HTERT RPE-1 (cell line): ENCODE data around the gene SEMA4D.
"Not testable (repeated sequence)": the region's sequence is repeated elsewhere in the genome, so short reads cannot be mapped to it uniquely, and the experiment has no call there.

Source experiments
- in situ Hi-C: fragments of 300-500 bp; cut with MboI; formaldehyde crosslinking; loops from 4 replicates; pipeline ENCODE4 v1.14.3; 2020; ENCODE audit warnings: low sequenced_read_pairs

SEMA4D gene

GRCh38 chr9:89359751-89360261, 138.1 kb downstream of the SEMA4D start:
- in situ Hi-C loops = no loop called here

GRCh38 chr9:89358985-89359384, 138.9 kb downstream of the SEMA4D start:
- in situ Hi-C loops = no loop called here

- in situ Hi-C loops = no loop called here
These were observed 139.5 kb downstream of the SEMA4D start for GRCh38 chr9:89358376-89358916.

- in situ Hi-C loops = no loop called here
These were observed 140.3 kb downstream of the SEMA4D start for GRCh38 chr9:89357331-89358197.

GRCh38 chr9:89356782-89357181, 141.1 kb downstream of the SEMA4D start:
- in situ Hi-C loops = no loop called here

- in situ Hi-C loops = no loop called here
These were observed 143.4 kb downstream of the SEMA4D start for GRCh38 chr9:89354471-89354870.

GRCh38 chr9:89353989-89354388, 143.9 kb downstream of the SEMA4D start:
- in situ Hi-C loops = no loop called here

GRCh38 chr9:89352874-89353649, 144.9 kb downstream of the SEMA4D start:
- in situ Hi-C loops = no loop called here

GRCh38 chr9:89352451-89352850, 145.5 kb downstream of the SEMA4D start:
- in situ Hi-C loops = no loop called here

GRCh38 chr9:89351584-89352300, 146.2 kb downstream of the SEMA4D start:
- in situ Hi-C loops = no loop called here

- in situ Hi-C loops = no loop called here
These were observed 146.8 kb downstream of the SEMA4D start for GRCh38 chr9:89350988-89351557.

GRCh38 chr9:89349607-89350006, 148.3 kb downstream of the SEMA4D start:
- in situ Hi-C loops = no loop called here

GRCh38 chr9:89347651-89348050, 150.3 kb downstream of the SEMA4D start:
- in situ Hi-C loops = no loop called here

GRCh38 chr9:89346696-89347095, 151.2 kb downstream of the SEMA4D start:
- in situ Hi-C loops = no loop called here

- in situ Hi-C loops = no loop called here
These were observed 152.4 kb downstream of the SEMA4D start for GRCh38 chr9:89345476-89345875.

- in situ Hi-C loops = not testable (repeated sequence)
These were observed 154.1 kb downstream of the SEMA4D start for GRCh38 chr9:89343812-89344211.

GRCh38 chr9:89342948-89343347, 155.0 kb downstream of the SEMA4D start:
- in situ Hi-C loops = no loop called here

GRCh38 chr9:89342213-89342612, 155.7 kb downstream of the SEMA4D start:
- in situ Hi-C loops = no loop called here

GRCh38 chr9:89340332-89340731, 157.6 kb downstream of the SEMA4D start:
- in situ Hi-C loops = no loop called here

GRCh38 chr9:89339807-89340206, 158.1 kb downstream of the SEMA4D start:
- in situ Hi-C loops = no loop called here

- in situ Hi-C loops = no loop called here
These were observed 167.4 kb downstream of the SEMA4D start for GRCh38 chr9:89330513-89330912.
